Activated CD4-positive, CD25-positive, alpha-beta regulatory T cell (primary cell): ENCODE results near the gene OSBPL5.

Experiments used
- DNase-seq, 4 experiments: peaks; one replicate each; lab custom pipeline; 2025; lab: John Stamatoyannopoulos, UW

OSBPL5 gene

DNA sequence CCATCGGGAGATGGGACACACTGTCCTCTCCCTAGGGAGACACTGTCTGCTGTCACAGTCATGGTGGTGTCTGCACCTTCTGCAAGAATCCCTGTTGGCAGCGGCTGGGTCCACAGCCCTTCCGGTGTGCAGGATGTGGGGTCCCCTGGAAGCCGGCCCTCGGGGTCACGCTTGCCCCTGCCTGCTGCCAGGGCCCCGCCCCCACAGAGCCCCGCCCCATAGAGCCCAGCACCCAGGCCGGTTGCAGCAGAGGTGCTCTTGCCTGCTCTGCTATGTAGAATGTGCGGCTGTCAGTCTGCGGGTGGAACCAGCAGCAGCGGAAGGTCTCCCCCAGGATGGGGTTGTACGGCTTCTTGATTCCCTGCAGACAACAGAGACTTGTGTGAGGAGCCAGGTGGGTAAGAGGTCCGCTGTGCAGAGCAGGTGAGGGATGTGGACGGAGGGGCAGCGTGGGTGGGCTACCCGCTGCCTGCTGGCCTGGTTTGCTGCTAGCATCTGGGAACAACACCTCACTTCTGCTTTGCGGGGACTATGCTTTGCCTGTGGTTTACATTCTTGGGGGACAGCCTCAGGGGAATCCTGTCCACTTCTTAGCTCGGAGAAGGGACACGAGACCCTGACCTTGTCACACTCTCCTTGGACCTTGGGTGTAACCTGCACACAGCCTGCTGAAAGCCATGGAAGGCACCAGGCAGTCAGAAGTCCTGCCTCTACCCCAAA lies 63.0 kb downstream of the OSBPL5 start:
- DNase-seq = no peak

DNA sequence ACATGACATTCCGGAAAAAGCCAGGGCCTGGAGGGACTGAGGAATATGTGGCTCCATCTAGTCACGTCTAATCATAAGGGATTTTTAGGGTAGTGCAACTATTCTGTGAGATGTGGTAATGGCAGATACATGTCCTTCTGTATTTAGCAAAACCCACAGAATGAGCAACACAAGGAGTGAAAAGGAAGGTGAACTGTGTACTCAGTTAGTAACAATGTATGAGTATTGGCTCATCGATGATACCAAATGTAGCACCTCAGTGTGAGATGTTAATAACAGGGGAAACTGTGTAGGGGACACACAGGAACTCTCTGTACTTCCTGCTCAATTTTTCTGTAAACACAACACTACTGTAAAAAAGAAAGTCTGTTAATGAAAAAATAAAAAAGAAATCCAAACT lies 65.9 kb downstream of the OSBPL5 start:
- no peak for DNase-seq

DNA sequence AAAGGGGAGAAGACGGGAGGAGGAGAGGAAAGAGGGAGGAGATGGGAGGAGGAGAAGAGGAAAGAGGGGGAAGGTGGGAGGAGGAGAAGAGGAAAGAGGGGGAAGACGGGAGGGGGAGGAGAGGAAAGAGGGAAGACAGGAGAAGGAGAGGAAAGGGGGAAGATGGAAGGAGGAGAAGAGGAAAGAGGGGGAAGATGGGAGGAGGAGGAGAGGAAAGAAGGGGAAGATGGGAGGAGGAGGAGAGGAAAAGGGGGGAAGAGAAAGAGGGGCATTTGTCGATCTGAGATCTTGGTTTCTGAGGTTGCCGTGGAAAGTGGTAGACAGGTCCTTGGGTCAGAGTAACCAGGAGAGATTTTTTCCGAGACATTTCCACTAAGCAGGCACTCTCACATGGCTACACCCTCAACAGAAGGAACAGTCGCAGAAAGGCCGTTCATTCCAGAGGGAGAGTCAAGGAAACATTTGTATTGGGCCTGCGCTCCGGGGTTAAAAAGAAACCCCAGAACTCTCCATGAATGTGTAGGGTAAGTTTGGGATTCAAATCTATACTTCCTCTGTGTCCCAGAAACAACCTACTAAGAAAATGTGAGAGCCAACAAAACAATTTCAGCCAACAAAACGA lies 68.1 kb downstream of the OSBPL5 start:
- no peak for DNase-seq

GRCh38 chr11:3095712-3096361 lies 69.3 kb downstream of the OSBPL5 start:
- DNase-seq = no peak

DNA sequence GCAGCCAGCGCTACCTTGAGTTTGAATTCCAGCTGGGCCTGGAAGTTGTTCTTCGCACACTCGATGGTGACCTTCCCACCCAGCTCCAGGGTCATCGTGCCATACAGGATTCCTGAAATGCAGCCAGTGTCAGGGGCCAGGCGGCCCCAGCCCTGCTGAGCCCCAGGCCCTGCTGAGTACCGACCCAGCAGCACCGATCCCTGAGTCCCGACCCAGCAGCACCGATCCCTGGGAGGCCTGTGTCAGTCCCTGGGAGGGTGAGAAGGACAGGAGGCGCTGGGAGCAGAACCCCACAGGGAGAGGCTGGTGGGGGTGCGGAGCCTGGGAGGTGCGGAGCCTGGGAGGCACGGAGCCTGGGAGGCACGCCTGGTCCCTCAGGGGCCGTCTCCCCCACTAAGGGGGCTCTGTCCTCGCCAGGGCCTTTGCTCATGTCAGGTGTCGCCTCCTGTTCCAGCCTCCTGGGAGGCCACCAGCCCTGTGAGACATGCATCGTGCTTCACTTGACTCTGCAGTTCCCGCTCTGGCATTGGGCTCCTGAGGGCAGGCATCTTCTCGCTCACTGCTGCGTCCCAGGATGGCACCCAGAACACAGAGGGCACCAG lies 70.8 kb downstream of the OSBPL5 start:
- no peak for DNase-seq

- DNase-seq = no peak
Observed at GRCh38 chr11:3093281-3094191, 71.6 kb downstream of the OSBPL5 start.

GRCh38 chr11:3092603-3093141 lies 72.4 kb downstream of the OSBPL5 start:
- no peak for DNase-seq

- peak; percentile 35 to 56 (median 42) for DNase-seq
Observed at GRCh38 chr11:3091846-3092602, 73.1 kb downstream of the OSBPL5 start.

DNA sequence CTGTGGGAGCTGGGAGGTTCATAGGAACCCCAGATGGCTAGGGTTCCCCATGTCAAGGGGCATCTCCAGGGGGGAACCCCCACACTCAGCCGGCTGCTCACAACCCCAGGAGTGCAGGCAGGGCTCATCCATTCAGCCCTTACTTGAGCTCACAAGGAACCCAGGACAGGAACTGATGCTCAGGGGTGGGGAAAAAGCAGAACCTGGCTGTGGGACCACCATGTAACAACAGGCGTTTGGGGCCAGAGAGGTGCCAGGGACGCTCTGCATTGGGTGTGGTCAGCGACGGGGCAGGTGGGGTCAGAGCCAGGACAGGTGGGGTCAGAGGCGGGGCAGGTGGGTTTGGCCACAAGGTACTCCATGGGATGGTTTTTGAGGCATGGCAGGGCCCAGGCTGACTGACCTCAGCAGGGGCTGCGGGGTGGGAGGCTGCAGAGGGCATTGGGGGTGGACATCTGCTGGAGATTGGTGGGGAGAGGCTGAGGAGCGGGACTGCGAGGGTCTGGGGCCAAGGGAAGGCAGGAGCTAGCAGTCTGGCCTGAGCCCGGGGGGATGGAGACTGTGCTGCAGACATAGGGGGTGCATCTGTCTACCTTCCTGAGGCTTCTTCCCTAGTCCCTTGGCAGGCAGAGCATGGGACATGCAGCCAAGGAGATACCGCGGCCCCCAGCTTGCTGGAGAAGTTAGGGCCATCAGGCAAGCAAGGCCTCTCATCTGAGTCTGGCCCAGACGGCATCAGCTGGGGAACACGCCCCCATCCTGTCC lies 73.8 kb downstream of the OSBPL5 start:
- no peak for DNase-seq

DNA sequence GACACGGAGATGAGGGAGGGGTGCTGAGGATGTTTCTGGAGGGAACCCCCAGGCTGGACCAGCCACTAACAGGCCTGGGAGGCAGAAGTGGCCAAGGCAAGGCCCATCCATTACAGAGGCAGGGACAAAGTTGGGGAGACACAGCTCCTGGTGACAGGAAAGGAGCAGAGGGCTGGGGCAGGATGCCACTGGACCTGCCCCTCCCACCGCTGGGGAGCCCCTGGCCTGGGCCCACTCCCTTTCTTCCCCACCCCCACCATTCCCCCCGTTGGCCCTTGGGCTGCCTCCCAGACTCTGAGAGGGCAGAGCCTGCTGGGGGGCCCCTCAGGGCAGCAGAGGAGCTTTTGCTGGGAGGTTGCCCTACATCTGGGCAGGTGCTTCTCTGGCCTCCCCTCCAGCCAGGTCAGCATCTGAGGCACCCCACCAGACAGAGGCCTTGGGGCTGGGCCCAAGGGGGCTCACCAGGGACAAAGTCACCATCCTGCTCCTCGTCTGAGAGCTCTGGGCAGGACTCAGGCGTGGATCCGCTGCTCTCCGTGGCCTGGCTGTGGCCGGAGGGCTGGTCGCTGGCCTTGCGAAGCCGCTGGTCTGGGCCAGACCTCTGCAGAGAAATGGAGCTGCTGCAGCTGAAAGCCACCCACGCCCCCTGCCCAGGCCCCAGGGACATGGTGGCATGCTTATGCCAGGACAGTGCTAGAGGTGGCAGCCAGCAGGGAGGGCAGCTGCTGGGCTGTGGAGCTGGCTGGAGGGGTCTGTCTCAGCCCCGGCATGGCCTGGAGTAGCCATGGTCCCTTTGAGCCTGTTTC lies 74.8 kb downstream of the OSBPL5 start:
- DNase-seq = no peak

DNA sequence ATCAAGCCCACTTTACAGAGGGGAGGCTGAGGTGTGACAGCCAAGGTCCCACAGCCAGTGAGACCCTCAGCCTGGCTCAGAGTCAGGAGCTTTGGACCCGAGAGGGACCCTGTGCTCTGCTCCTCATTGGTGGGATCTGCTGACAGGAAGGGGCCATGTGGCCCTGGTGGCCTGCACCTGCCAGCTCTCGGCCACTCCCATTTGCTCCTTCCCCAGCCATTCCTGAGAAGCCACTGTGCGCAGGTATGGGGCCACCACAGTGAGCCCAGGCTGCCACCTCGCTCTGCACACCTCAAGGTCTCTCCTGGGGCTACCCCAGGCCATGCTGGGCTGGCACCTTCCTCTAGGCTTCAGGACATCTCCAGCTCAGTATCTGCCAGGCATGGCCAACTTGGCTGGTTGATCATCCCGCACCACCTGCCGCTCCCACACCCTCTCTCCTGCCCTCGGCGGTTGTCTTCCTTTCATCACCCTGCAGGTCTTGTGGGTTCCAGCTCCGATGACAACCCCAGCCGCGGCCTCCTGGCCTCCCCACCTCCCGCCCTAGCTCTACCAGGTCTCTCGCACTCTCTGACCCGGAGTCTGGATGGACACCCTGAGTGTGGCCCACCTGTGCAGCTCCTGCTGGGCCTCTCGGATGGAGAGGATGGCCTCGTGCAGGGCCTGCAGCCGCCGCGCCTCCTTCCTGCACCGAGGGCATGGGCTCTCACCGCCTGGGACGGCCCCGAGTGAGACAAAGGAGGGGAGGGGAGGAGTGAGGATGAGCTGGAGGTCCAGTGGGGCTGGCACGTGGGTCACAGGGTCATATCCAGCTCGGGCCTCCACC lies 75.7 kb downstream of the OSBPL5 start:
- no peak for DNase-seq

DNA sequence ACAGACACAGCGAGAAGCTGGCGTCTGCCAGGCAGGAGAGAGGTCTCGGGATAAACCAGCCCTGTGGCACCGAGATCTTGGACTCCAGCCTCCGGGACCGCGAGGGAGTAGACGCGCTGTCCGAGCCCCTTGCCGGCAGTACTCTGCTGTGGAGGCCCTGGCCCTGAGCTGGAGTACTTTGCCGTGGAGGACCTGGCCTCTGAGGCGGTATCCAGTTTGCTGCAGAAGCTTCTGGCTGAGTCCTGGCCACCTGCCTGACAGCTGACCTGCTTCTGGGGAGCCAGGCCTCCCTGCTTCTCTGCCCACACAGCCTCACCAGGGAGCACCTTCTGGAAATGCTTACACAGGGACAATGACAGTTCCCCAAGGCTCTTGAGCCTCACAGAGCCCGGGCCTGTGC lies 76.3 kb downstream of the OSBPL5 start:
- no peak for DNase-seq

DNA sequence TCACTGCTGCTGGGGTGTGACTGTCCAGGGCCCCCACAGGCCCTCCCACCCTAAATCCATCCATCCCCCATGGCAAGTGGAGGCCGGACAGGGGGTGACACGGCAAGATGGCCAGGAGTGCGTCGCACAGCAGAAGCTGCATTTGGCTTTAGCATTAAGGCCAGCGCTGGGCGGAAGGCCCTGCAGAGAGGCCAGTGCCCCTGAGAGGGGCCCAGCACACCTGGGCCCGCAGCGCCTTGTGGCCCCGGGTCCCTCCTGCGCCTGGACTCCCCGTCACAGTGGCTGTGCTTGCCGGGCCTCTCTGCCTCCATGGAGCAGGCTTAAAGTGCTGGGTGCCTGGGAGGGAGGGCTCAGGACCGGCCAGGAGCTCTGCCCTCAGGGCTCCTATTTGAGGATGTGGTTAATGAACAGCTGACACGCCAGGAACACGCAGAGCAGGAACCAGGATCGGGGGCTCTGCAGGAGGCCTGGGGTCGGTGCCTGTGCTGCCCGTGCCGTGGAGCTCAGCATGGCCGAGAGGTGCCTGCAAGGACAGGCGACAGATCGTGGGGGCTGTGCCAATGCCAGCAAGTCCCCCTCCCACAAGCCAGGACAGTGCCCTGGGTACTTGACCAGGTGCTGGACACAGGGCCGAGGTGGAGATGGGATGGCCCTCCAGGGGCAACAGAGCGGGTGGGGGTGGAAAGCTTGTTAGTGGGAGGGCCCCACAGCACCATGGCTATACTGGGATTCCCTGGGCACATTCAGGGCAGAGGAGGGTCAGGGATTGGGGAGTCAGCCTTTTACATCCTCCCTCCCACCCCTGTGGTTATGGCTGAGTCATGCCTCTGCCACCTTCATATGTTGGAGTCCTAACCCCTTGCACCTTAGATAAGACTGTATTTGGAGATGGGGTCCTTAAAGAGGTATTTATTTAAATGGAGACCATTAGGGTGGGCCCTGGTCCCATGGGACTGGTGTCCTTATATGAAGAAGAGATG lies 77.0 kb downstream of the OSBPL5 start:
- no peak for DNase-seq

DNA sequence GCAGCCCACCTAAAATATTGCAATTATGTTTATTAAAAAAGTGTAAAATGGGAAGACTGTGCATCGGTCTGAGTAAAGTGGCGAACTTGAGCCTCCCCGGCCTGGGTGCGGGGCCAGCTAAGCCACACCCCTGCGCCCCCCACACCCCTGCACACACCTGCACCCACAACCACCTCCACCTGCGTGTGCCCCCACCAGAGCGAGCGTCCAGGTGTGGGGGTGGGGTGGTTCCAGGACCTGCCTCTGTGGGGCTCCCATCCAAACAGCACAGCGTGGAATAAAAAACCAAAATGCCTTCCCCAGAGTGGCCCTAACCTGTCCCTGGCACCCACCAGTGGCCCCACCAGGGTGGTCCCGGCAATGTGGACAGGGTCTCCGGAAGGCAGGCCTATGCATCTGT lies 77.7 kb downstream of the OSBPL5 start:
- DNase-seq = no peak

- no peak for DNase-seq
Observed at GRCh38 chr11:3086671-3087150, 78.4 kb downstream of the OSBPL5 start.

DNA sequence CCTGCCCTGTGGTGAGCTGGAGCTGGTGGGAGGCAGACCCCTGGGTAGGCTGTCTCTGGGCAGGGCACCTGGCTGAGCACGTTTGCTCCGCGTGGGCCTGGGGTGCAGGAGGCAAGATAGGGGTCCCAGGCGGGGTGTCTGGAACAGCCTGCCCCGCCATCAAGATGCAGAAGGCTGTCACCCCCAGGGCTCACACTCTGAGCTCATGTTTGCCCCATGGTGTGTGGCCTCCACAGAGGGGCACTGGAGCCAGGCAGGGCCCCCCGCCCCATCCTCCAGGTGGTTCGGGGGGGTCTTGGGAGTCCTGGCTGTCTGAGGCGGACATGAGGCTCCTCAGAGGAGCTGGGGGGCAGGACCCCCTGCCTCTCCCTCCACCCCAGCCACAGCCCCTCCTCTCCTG lies 79.0 kb downstream of the OSBPL5 start:
- no peak for DNase-seq

DNA sequence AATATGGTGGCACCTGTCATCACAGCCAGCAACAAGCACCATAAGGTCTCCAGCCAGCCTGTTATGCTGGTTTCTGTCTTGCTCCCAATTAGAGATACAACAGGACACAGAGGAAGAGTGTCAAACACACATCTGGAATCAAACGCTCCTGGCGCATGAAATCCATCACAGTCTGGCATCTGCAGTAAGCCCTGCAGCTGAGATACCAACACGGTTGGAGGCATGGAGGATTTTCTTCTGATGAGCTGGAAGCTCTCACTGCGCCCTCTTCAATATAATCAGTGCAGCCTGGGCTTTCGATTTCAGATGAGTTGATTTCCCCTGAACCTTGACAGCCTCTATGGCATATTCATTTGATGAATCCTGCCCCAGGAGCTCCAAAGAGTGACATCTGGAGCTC lies 80.1 kb downstream of the OSBPL5 start:
- DNase-seq = no peak
